Measurements from ENCODE around the gene REPIN1. TPM values are rescaled to one million over a fixed set of nuclear protein-coding genes. Genes with fewer than 3 reads are reported as not detected.

The REPIN1 gene
- polyA plus RNA-seq, 1 of the 3 experiments (the other 2 are of a cell fraction), result 91.6 TPM

DNA sequence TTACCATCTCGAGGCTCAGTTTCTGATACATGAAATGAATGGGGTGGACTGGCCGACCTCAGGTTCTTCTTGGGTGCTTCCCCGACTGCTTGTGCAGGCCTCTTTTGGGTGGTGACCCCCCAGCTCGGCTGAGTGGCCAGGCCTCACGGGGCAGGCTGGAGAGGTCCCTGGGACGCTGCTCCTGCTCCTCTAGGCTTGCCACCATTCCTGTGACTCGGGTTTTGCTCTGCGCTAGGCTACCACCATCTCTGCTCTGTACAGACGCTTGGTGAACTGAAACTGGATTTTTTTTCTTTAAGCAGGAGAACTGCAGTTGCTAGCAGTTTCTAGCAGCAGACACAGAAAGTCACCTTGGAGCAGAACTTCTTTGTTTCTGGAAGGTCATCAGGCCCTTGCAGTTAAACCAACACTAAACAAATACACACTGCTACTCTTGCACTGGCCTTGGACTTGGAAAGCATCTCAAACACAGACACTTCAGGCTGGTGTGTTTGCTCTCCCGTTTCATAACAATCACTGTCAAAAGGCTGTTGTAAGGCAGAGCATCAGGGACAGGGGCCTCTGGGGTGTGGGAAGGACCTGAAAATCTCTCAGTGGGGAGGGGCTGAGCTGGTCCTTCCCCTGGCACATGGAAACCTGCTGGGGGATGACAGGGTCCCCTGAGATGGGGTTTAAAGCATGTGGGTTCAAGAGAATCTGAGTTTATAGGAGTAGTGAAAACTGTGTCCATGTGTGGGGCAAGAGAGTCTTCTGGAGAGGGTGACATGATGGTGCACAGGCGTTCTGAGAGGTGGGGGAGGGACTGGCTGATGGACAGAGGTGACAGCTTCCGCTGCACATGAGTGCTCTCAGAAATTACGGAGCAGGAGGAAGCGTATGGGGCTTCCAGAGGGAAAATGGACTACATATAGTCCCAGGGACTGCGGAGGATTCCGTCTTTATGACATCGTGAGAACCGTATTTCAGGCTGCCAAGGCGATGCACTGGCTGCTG, 46.8 kb downstream of the REPIN1 start:
- no peak overlapping the region for H3K27ac ChIP-seq (ENCODE audit: low read depth in 2 of 2, low read length in 1 of 2)
- DNase-seq, result peak; percentile 14
- H3K9ac ChIP-seq, result no peak overlapping the region
- H3K4me1 ChIP-seq (ENCODE audit: control insufficient read depth in 1 of 2, insufficient read depth in 2 of 2, low read depth in 1 of 2, low read length in 1 of 2), result no peaks in the 10 kb centered on the region
- no peaks in the 10 kb centered on the region for H4K20me1 ChIP-seq (ENCODE audit: insufficient read depth)
- no peak overlapping the region for H3K4me2 ChIP-seq
- no peaks in the 10 kb centered on the region for H3K79me2 ChIP-seq (ENCODE audit: insufficient read depth)
- no peak overlapping the region for H3K4me3 ChIP-seq (ENCODE audit: low read depth in 2 of 2, low read length in 1 of 2)
- H3K27me3 ChIP-seq (ENCODE audit: insufficient read depth), result no peaks in the 10 kb centered on the region
- TF ChIP-seq TCF12 (IDR thresholded peaks at IDR 0.05), result no peak
- H3K9me3 ChIP-seq, result no peaks in the 10 kb centered on the region
- ChIA-PET POLR2A (no interaction called here), CTCF (interaction anchor here (1.0 to 1.6 kb wide), 2 partner anchors 10 to 59 kb away, joined by 3 to 6 read pairs; a partner anchor contains a TSS)
- no peaks in the 10 kb centered on the region for H3F3A ChIP-seq (replicated peaks; ENCODE audit: insufficient read depth)
- H2AFZ ChIP-seq (ENCODE audit: low read depth), result no peak overlapping the region
- H3K36me3 ChIP-seq (replicated peaks in 1 of 2; ENCODE audit: control insufficient read depth in 1 of 2, insufficient read depth in 2 of 2, low read length in 1 of 2), result peaks cover 0 to under 1% of the 10 kb centered on the region in 2 experiments
- no peaks in the 10 kb centered on the region for H3K9me2 ChIP-seq
- 82% methylated on average over 19 of the region's 19 CpGs for WGBS (ENCODE audit: low lambda C conversion rate)

DNA sequence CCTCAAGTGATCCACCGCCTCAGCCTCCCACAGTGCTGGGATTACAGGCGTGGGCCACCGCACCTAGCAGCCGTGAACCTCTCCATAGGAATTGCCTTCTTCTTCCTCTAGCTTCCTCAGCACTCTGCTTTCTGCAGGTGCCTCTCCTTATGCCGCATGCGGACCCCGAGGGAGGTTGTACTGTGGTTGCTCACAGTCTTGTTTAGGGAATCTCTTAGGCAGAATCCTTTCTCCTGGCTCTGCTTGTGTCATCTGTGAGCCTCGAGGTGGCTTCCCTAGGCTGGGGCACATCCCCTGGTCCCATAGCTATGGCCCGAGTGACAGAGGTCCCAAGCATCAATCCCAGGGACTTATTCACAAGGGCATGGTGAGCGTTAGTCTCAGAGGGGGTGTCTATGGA, 48.6 kb downstream of the REPIN1 start:
- no peak for DNase-seq
- 90% methylated on average over 8 of the region's 10 CpGs for WGBS (ENCODE audit: low lambda C conversion rate)
- Histone ChIP-seq H3K4me1 (ENCODE audit: control insufficient read depth in 1 of 2, insufficient read depth in 2 of 2, low read depth in 1 of 2, low read length in 1 of 2) (no peaks in the 10 kb centered on the region), H4K20me1 (ENCODE audit: insufficient read depth) (no peaks in the 10 kb centered on the region), H3K36me3 (replicated peaks in 1 of 2; ENCODE audit: control insufficient read depth in 1 of 2, insufficient read depth in 2 of 2, low read length in 1 of 2) (no peaks in the 10 kb centered on the region), H3K4me2 (no peak overlapping the region), H3K79me2 (ENCODE audit: insufficient read depth) (no peaks in the 10 kb centered on the region), H3F3A (replicated peaks; ENCODE audit: insufficient read depth) (no peaks in the 10 kb centered on the region), H3K9ac (no peak overlapping the region), H3K9me3 (no peaks in the 10 kb centered on the region), H3K9me2 (no peaks in the 10 kb centered on the region), H3K27me3 (ENCODE audit: insufficient read depth) (no peaks in the 10 kb centered on the region), H2AFZ (ENCODE audit: low read depth) (no peak overlapping the region), H3K4me3 (ENCODE audit: low read depth in 2 of 2, low read length in 1 of 2) (no peak overlapping the region), H3K27ac (ENCODE audit: low read depth in 2 of 2, low read length in 1 of 2) (no peak overlapping the region)
- TF ChIP-seq POLR2AphosphoS5 (IDR thresholded peaks at IDR 0.05; ENCODE audit: low read depth, low read length) (no peak), JUND (IDR thresholded peaks at IDR 0.05) (no peak), FOXJ3 (CRISPR knock-in tag; IDR thresholded peaks at IDR 0.05) (no peak), NRF1 (IDR thresholded peaks at IDR 0.05; ENCODE audit: low read depth, low read length) (no peak), RCOR1 (IDR thresholded peaks at IDR 0.05; ENCODE audit: low read length) (no peak), FOSL2 (IDR thresholded peaks at IDR 0.05; ENCODE audit: borderline replicate concordance, low read depth) (no peak), RAD21 (IDR thresholded peaks at IDR 0.05; ENCODE audit: low read length) (no peak), FOXM1 (IDR thresholded peaks at IDR 0.05; ENCODE audit: low read depth) (no peak), MEF2A (IDR thresholded peaks at IDR 0.05; ENCODE audit: borderline replicate concordance, low read depth) (no peak), TEAD4 (IDR thresholded peaks at IDR 0.05; ENCODE audit: borderline replicate concordance, insufficient read depth) (no peak), GABPA (IDR thresholded peaks at IDR 0.05; ENCODE audit: low read depth) (no peak)
- TF ChIP-seq, protein P1, sequence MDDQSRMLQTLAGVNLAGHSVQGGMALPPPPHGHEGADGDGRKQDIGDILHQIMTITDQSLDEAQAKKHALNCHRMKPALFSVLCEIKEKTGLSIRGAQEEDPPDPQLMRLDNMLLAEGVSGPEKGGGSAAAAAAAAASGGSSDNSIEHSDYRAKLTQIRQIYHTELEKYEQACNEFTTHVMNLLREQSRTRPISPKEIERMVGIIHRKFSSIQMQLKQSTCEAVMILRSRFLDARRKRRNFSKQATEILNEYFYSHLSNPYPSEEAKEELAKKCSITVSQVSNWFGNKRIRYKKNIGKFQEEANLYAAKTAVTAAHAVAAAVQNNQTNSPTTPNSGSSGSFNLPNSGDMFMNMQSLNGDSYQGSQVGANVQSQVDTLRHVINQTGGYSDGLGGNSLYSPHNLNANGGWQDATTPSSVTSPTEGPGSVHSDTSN (IDR thresholded peaks at IDR 0.05), result no peak
- TF ChIP-seq, protein P2, sequence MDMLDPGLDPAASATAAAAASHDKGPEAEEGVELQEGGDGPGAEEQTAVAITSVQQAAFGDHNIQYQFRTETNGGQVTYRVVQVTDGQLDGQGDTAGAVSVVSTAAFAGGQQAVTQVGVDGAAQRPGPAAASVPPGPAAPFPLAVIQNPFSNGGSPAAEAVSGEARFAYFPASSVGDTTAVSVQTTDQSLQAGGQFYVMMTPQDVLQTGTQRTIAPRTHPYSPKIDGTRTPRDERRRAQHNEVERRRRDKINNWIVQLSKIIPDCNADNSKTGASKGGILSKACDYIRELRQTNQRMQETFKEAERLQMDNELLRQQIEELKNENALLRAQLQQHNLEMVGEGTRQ (IDR thresholded peaks at IDR 0.05; ENCODE audit: borderline replicate concordance, low read depth, low read length), result no peak
- TF ChIP-seq, protein P3, sequence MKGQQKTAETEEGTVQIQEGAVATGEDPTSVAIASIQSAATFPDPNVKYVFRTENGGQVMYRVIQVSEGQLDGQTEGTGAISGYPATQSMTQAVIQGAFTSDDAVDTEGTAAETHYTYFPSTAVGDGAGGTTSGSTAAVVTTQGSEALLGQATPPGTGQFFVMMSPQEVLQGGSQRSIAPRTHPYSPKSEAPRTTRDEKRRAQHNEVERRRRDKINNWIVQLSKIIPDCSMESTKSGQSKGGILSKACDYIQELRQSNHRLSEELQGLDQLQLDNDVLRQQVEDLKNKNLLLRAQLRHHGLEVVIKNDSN (IDR thresholded peaks at IDR 0.05; ENCODE audit: borderline replicate concordance, low read depth), result no peak
- POLR2A ChIA-PET, result no interaction called here
- CTCF ChIA-PET, result interaction anchor here (0.7 to 3.8 kb wide), 7 partner anchors 9 to 62 kb away, joined by 3 to 19 read pairs (median 5); a partner anchor contains a TSS
